A549 (cell line): ENCODE measurements around the gene MLPH. TPM values are rescaled to one million over a fixed set of nuclear protein-coding genes. Genes with fewer than 3 reads are reported as not detected.

ENCODE experiments used
- ATAC-seq, 2 experiments: fragments of 200-7000 bp in 1 of 2; fragments of >200 bp in 1 of 2; cut with Nextera tagmentation in 1 of 2; cut with Tn5 transposase in 1 of 2; 3 replicates each; pipeline versions ENCODE4 v1.8.0 to v1.9.1; 2018 to 2020; ENCODE audit warnings: mild to moderate bottlenecking in 1 of 2, moderate library complexity in 1 of 2
- CTCF ChIA-PET: fragments of 300-600 bp; sonication (Branson Sonifier 250); formaldehyde crosslinking; extraction: SDS; loops from one replicate; lab custom pipeline; 2021; ENCODE audit warnings: antibody characterized with exemption, inconsistent platforms; lab: Yijun Ruan, JAX
- POLR2A ChIA-PET: fragments of 350-600 bp; formaldehyde crosslinking; extraction: SDS; loops from one replicate; lab custom pipeline; 2021; ENCODE audit warnings: antibody characterized with exemption, inconsistent platforms; lab: Yijun Ruan, JAX
- DNase-seq, 2 experiments: peaks; one replicate each; pipeline versions ENCODE4 v3.0.0 to v3.0.0-alpha.2; 2011 to 2016; ENCODE audit warnings: low read depth in 1 of 2, low spot score in 1 of 2
- FAIRE-seq: peaks from 2 replicates; lab custom pipeline; 2011; peaks lifted over from hg19 to GRCh38; lab: Jason Lieb, UNC
- H3K27ac ChIP-seq, 2 experiments: fragments of >200 bp; sonication (Bioruptor Twin); formaldehyde crosslinking; 3 replicates each; pipeline ENCODE4 v1.5.1; 2016 to 2017
- H3K4me1 ChIP-seq: fragments of >200 bp; sonication (Bioruptor Twin); formaldehyde crosslinking; 3 replicates; pipeline ENCODE4 v1.6.1; 2016
- H3K4me2 ChIP-seq: fragments of >200 bp; sonication (Bioruptor Twin); formaldehyde crosslinking; 3 replicates; pipeline ENCODE4 v1.6.1; 2016
- H3K4me3 ChIP-seq: fragments of >200 bp; sonication (Bioruptor Twin); formaldehyde crosslinking; 3 replicates; pipeline ENCODE4 v1.5.1; 2016
- H3K9me3 ChIP-seq: fragments of >200 bp; sonication (Bioruptor Twin); formaldehyde crosslinking; 3 replicates; pipeline ENCODE4 v1.6.1; 2016
- CEBPB ChIP-seq, 2 experiments: fragments of >200 bp in 1 of 2; sonication (Bioruptor Twin) in 1 of 2; formaldehyde crosslinking in 1 of 2; IDR thresholded peaks; 2 replicates each; pipeline ENCODE4 v1.6.1; 2012 to 2016
- CHD4 ChIP-seq: fragments of 200-600 bp; sonication (generic); IDR thresholded peaks from 2 replicates; pipeline ENCODE4 v1.6.1; 2016; ENCODE audit warnings: antibody characterized with exemption, mild to moderate bottlenecking, borderline replicate concordance
- EHF ChIP-seq: fragments of 250-450 bp; sonication (Bioruptor Pico); IDR thresholded peaks from 2 replicates; pipeline ENCODE4 v1.5.0; 2020; ENCODE audit warnings: mild to moderate bottlenecking
- EHMT2 ChIP-seq: fragments of 200-600 bp; sonication (generic); IDR thresholded peaks from 2 replicates; pipeline ENCODE4 v1.6.1; 2016; ENCODE audit warnings: antibody characterized with exemption, low read depth, mild to moderate bottlenecking, moderate library complexity
- FOSB ChIP-seq: fragments of 250-450 bp; sonication (Bioruptor Pico); IDR thresholded peaks from 2 replicates; pipeline ENCODE4 v1.5.0; 2020; ENCODE audit warnings: mild to moderate bottlenecking, moderate library complexity
- FOSL2 ChIP-seq, 2 experiments: fragments of 450-650 bp in 1 of 2; fragments of >200 bp in 1 of 2; sonication (Bioruptor Twin) in 1 of 2; formaldehyde crosslinking; IDR thresholded peaks; 2 replicates each; pipeline versions ENCODE4 v1.5.0 to v1.6.1; 2016 to 2020; ENCODE audit warnings: mild to moderate bottlenecking in 1 of 2, moderate library complexity in 1 of 2
- GATA3 ChIP-seq: IDR thresholded peaks from 2 replicates; pipeline ENCODE4 v1.6.1; 2012; ENCODE audit warnings: borderline replicate concordance
- HEYL ChIP-seq: fragments of 250-450 bp; sonication (Bioruptor Pico); IDR thresholded peaks from 2 replicates; pipeline ENCODE4 v1.8.0; 2021; ENCODE audit warnings: mild to moderate bottlenecking, moderate library complexity
- HOXA7 ChIP-seq: fragments of 250-450 bp; sonication (Bioruptor Pico); IDR thresholded peaks from 2 replicates; pipeline ENCODE4 v1.5.0; 2020; ENCODE audit warnings: mild to moderate bottlenecking, moderate library complexity
- MAFK ChIP-seq: fragments of 450-650 bp; IDR thresholded peaks from 2 replicates; pipeline ENCODE4 v1.6.1; 2014; ENCODE audit not compliant: partially characterized antibody
- MAZ ChIP-seq: fragments of 150-350 bp; IDR thresholded peaks from 2 replicates; pipeline ENCODE4 v1.6.1; 2014; ENCODE audit warnings: antibody characterized with exemption, low read depth, low read length, borderline replicate concordance
- POLR2A ChIP-seq: IDR thresholded peaks from 2 replicates; pipeline ENCODE4 v1.6.1; 2012; ENCODE audit warnings: mild to moderate bottlenecking, low read length
- POLR2AphosphoS2 ChIP-seq: conservative IDR thresholded peaks from 2 replicates; pipeline ENCODE4 v1.6.1; 2012; ENCODE audit warnings: low read length, improper control_type of control experiment, inconsistent platforms
- RAD21 ChIP-seq, 2 experiments: fragments of >200 bp in 1 of 2; sonication (Bioruptor Twin) in 1 of 2; formaldehyde crosslinking in 1 of 2; IDR thresholded peaks in 1 of 2; conservative IDR thresholded peaks in 1 of 2; 2 replicates in 1 of 2; 3 replicates in 1 of 2; pipeline ENCODE4 v1.6.1; 2012 to 2018; ENCODE audit warnings: inconsistent platforms in 1 of 2
- RARB ChIP-seq: fragments of 250-450 bp; sonication (Bioruptor Pico); IDR thresholded peaks from 2 replicates; pipeline ENCODE4 v1.8.0; 2021; ENCODE audit warnings: mild to moderate bottlenecking, moderate library complexity
- TFCP2L1 ChIP-seq: fragments of 250-450 bp; sonication (Bioruptor Pico); IDR thresholded peaks from 2 replicates; pipeline ENCODE4 v1.5.0; 2021; ENCODE audit warnings: mild to moderate bottlenecking
- ZFP36 ChIP-seq: fragments of 450-650 bp; IDR thresholded peaks from 2 replicates; pipeline ENCODE4 v1.6.1; 2014; ENCODE audit warnings: borderline replicate concordance; ENCODE audit not compliant: partially characterized antibody
- ZSCAN20 ChIP-seq: fragments of 250-450 bp; sonication (Bioruptor Pico); IDR thresholded peaks from 2 replicates; pipeline ENCODE4 v1.8.0; 2022; ENCODE audit warnings: mild to moderate bottlenecking, moderate library complexity
- WGBS: methylation state at CpG from one replicate; pipeline ENCODE4 v1.1.6; 2017; ENCODE audit errors: missing lambda C conversion rate; 5-methylcytosine and 5-hydroxymethylcytosine counted together
- polyA plus RNA-seq, 4 experiments: library from polyadenylated mRNA; depleted of rRNA in 3 of 4; stranded (reverse); fragments of >200 nt; fragmentation: RNase III in 1 of 4; extraction: RNeasy Plus Mini Kit Qiagen cat#74134 plus additional on column Dnase treatment in 1 of 4; gene quantifications; 2 replicates in 3 of 4; 3 replicates in 1 of 4; pipeline ENCODE4 v1.2.3, GENCODE V29; 2011 to 2017
- TF ChIP-seq, protein P1 (sequence below): fragments of 200-600 bp; sonication (generic); IDR thresholded peaks from 2 replicates; pipeline ENCODE4 v1.6.1; 2016; ENCODE audit warnings: antibody characterized with exemption, mild to moderate bottlenecking, moderate library complexity
- TF ChIP-seq, protein P2 (sequence below): fragments of 450-650 bp; IDR thresholded peaks from 2 replicates; pipeline ENCODE4 v1.6.1; 2014; ENCODE audit warnings: antibody characterized with exemption
- TF ChIP-seq, protein P3 (sequence below): fragments of >200 bp; sonication (Bioruptor Twin); formaldehyde crosslinking; IDR thresholded peaks from 3 replicates; pipeline ENCODE4 v1.5.1; 2016
- TF ChIP-seq, protein P4 (sequence below): fragments of >200 bp; sonication (Bioruptor Twin); formaldehyde crosslinking; IDR thresholded peaks from 3 replicates; pipeline ENCODE4 v1.6.1; 2016
- TF ChIP-seq, protein P5 (sequence below): fragments of 150-350 bp; IDR thresholded peaks from 2 replicates; pipeline ENCODE4 v1.6.1; 2014; ENCODE audit warnings: low read depth, mild to moderate bottlenecking, low read length

The MLPH gene
- polyA plus RNA-seq, 2 of the 4 experiments (the other 2 are of a cell fraction): 218 to 350 TPM

DNA sequence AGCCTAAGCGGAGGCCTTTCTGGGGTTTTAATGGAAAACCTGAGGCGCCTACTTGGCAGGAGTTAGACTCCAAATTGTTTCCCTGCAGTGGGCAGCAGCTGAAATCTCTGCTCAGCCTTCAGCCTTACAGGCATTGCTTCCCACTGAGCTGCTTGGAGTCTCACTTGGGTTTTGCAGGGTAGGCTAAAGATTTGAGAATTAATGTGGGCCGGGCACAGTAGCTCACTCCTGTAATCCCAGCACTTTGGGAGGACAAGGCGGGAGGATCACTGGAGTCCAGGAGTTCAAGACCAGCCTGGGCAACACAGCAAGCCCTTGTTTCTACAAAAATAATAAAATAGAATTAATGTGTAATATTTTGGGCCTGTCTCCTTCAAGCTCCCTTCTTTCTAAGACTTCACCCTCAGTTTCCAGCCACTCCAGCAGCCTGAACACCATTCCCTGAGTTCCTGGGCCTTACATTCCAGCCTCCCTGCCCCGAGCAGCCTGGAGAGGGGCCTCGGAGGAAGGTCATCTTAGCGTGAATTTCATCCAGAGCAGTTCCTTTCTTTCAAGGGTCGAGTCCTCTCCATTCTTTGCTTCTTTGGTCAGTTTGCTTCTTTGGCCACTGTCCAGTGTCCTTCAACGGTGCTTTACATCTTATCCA is 112.5 kb downstream of the MLPH start:
- Histone ChIP-seq H3K4me3 (no peak overlapping the region), H3K9me3 (no peaks in the 10 kb centered on the region), H3K4me1 (peaks cover 10% of the 10 kb centered on the region), H3K4me2 (no peak overlapping the region), H3K27ac (no peak overlapping the region)
- no peak for DNase-seq
- ATAC-seq: no peak
- TF ChIP-seq EHF (CRISPR knock-in tag) (no peak), MAFK (no peak), POLR2A (no peak), CEBPB (IDR thresholded peaks at IDR 0.05) (no peak), POLR2AphosphoS2 (no peak), CHD4 (no peak)
- TF ChIP-seq, protein P1, sequence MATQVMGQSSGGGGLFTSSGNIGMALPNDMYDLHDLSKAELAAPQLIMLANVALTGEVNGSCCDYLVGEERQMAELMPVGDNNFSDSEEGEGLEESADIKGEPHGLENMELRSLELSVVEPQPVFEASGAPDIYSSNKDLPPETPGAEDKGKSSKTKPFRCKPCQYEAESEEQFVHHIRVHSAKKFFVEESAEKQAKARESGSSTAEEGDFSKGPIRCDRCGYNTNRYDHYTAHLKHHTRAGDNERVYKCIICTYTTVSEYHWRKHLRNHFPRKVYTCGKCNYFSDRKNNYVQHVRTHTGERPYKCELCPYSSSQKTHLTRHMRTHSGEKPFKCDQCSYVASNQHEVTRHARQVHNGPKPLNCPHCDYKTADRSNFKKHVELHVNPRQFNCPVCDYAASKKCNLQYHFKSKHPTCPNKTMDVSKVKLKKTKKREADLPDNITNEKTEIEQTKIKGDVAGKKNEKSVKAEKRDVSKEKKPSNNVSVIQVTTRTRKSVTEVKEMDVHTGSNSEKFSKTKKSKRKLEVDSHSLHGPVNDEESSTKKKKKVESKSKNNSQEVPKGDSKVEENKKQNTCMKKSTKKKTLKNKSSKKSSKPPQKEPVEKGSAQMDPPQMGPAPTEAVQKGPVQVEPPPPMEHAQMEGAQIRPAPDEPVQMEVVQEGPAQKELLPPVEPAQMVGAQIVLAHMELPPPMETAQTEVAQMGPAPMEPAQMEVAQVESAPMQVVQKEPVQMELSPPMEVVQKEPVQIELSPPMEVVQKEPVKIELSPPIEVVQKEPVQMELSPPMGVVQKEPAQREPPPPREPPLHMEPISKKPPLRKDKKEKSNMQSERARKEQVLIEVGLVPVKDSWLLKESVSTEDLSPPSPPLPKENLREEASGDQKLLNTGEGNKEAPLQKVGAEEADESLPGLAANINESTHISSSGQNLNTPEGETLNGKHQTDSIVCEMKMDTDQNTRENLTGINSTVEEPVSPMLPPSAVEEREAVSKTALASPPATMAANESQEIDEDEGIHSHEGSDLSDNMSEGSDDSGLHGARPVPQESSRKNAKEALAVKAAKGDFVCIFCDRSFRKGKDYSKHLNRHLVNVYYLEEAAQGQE: no peak
- TF ChIP-seq, protein P2, sequence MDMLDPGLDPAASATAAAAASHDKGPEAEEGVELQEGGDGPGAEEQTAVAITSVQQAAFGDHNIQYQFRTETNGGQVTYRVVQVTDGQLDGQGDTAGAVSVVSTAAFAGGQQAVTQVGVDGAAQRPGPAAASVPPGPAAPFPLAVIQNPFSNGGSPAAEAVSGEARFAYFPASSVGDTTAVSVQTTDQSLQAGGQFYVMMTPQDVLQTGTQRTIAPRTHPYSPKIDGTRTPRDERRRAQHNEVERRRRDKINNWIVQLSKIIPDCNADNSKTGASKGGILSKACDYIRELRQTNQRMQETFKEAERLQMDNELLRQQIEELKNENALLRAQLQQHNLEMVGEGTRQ: no peak
- ChIA-PET CTCF (interaction anchor here (4.4 kb wide), 1 partner anchor 27 kb away, joined by 19 read pairs; no protein-coding TSS in a partner anchor), POLR2A (no interaction called here)
- FAIRE-seq: no peak
- WGBS: 79% methylated on average over 9 of the region's 9 CpGs

DNA sequence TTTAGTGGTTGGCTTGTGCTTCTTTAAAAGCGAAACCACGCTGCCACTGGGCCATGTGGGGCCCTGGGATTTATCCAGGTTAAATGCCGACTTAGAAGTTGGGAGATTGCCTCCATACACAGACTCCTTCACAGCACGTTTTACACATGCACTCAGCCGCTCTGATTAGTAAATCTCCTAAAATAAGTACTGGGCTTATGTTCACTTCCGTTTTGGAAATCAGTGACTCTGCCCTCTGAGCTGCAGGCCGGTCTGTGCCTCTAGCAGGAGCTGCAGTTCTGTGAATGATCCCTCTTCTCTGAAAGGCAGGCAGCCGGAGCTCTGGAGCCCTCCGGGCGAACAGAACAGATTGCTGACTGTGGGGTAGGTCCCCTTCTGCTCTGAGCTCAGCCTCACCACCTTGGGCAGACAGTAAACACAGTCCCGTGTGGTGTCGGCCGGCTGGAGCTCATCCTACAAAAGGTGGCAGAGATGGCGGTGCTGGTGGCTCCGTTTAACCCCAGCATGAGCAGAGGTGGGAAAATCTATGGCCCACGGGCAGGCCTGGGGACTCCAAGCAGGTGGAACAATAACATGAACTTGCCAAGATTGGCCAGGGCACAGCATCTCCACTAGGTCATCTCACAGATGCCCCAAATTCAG is 113.3 kb downstream of the MLPH start:
- DNase-seq (no peak), FAIRE-seq (no peak), ATAC-seq (no peak)
- no peaks in the 10 kb centered on the region for H3K9me3 ChIP-seq
- peaks cover 2% of the 10 kb centered on the region; the same call in 2 of the 3 replicates for H3K4me1 ChIP-seq
- no peak overlapping the region for H3K4me3 ChIP-seq
- POLR2A ChIA-PET: no interaction called here
- H3K4me2 ChIP-seq: no peak overlapping the region
- 80% methylated on average over 16 of the region's 16 CpGs for WGBS
- H3K27ac ChIP-seq: no peak overlapping the region
- CTCF ChIA-PET: interaction anchor here (1.4 to 4.4 kb wide), 3 partner anchors 28 to 144 kb away, joined by 5 to 19 read pairs (median 6); no protein-coding TSS in a partner anchor
- no peak for TF ChIP-seq POLR2A
- TF ChIP-seq RARB (CRISPR knock-in tag): no peak
- no peak for TF ChIP-seq ZSCAN20 (CRISPR knock-in tag)
- TF ChIP-seq, protein P3, sequence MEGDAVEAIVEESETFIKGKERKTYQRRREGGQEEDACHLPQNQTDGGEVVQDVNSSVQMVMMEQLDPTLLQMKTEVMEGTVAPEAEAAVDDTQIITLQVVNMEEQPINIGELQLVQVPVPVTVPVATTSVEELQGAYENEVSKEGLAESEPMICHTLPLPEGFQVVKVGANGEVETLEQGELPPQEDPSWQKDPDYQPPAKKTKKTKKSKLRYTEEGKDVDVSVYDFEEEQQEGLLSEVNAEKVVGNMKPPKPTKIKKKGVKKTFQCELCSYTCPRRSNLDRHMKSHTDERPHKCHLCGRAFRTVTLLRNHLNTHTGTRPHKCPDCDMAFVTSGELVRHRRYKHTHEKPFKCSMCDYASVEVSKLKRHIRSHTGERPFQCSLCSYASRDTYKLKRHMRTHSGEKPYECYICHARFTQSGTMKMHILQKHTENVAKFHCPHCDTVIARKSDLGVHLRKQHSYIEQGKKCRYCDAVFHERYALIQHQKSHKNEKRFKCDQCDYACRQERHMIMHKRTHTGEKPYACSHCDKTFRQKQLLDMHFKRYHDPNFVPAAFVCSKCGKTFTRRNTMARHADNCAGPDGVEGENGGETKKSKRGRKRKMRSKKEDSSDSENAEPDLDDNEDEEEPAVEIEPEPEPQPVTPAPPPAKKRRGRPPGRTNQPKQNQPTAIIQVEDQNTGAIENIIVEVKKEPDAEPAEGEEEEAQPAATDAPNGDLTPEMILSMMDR: no peak
- no peak for TF ChIP-seq TFCP2L1 (CRISPR knock-in tag)
- TF ChIP-seq CEBPB (IDR thresholded peaks at IDR 0.05): no peak
- no peak for TF ChIP-seq ZFP36
- no peak for TF ChIP-seq FOSL2 (IDR thresholded peaks at IDR 0.05)
- no peak for TF ChIP-seq FOSL2 (CRISPR knock-in tag; IDR thresholded peaks at IDR 0.05)
- no peak for TF ChIP-seq EHF (CRISPR knock-in tag)
- no peak for TF ChIP-seq HEYL (CRISPR knock-in tag)
- TF ChIP-seq GATA3: no peak
- no peak for TF ChIP-seq FOSB (CRISPR knock-in tag)
- no peak for TF ChIP-seq MAZ
- TF ChIP-seq, protein P4, sequence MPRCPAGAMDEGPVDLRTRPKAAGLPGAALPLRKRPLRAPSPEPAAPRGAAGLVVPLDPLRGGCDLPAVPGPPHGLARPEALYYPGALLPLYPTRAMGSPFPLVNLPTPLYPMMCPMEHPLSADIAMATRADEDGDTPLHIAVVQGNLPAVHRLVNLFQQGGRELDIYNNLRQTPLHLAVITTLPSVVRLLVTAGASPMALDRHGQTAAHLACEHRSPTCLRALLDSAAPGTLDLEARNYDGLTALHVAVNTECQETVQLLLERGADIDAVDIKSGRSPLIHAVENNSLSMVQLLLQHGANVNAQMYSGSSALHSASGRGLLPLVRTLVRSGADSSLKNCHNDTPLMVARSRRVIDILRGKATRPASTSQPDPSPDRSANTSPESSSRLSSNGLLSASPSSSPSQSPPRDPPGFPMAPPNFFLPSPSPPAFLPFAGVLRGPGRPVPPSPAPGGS: no peak
- TF ChIP-seq, protein P5, sequence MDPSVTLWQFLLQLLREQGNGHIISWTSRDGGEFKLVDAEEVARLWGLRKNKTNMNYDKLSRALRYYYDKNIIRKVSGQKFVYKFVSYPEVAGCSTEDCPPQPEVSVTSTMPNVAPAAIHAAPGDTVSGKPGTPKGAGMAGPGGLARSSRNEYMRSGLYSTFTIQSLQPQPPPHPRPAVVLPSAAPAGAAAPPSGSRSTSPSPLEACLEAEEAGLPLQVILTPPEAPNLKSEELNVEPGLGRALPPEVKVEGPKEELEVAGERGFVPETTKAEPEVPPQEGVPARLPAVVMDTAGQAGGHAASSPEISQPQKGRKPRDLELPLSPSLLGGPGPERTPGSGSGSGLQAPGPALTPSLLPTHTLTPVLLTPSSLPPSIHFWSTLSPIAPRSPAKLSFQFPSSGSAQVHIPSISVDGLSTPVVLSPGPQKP: no peak
- no peak for TF ChIP-seq EHMT2
- no peak for TF ChIP-seq POLR2AphosphoS2
- no peak for TF ChIP-seq HOXA7 (CRISPR knock-in tag)
- no peak for TF ChIP-seq RAD21 (conservative IDR thresholded peaks at IDR 0.05 in 1 of 2, IDR thresholded peaks at IDR 0.05 in 1 of 2)
